ENCODE results near the gene VWF.

GRCh38 chr12:6135071-6135470 is 10.6 kb upstream of the VWF start:
- no peak for TF ChIP-seq CTCF (IDR thresholded peaks at IDR 0.05; ENCODE audit: low read length)
- TF ChIP-seq EZH2 (optimal IDR thresholded peaks at IDR 0.05; ENCODE audit: low read depth, low read length): no peak
- no peak for TF ChIP-seq EZH2phosphoT487 (IDR thresholded peaks at IDR 0.05; ENCODE audit: low read length)

All from MM.1S (cell line).